ENCODE measurements around the gene MEF2C. TPM values are rescaled to one million over a fixed set of nuclear protein-coding genes. Genes with fewer than 3 reads are reported as not detected.

The MEF2C gene
- total RNA-seq, 2 donors from 2014 or later = 7.3 to 26.9 TPM

- no peak for DNase-seq
- no peak for TF ChIP-seq CTCF (IDR thresholded peaks at IDR 0.05)
- intact Hi-C loops (cut with DNase I) = no loop called here
- Histone ChIP-seq H3K4me1 (no peaks in the 10 kb centered on the region), H3K36me3 (no peaks in the 10 kb centered on the region), H3K27me3 (peaks cover 88% of the 10 kb centered on the region), H3K9ac (ENCODE audit: low read depth in 2 of 2, low read length in 2 of 2) (no peak overlapping the region), H3K9me3 (no peaks in the 10 kb centered on the region), H3K4me3 (no peak overlapping the region), H3K27ac (no peak overlapping the region)
Observed at GRCh38 chr5:88676637-88677375, 206.2 kb downstream of the MEF2C start.

GRCh38 chr5:88675708-88676636 lies 207.0 kb downstream of the MEF2C start:
- TF ChIP-seq CTCF (IDR thresholded peaks at IDR 0.05) = no peak
- Histone ChIP-seq H3K27me3 (peaks cover 88% of the 10 kb centered on the region), H3K27ac (no peak overlapping the region), H3K9me3 (no peaks in the 10 kb centered on the region), H3K4me3 (peak overlapping the region; percentile 43), H3K4me1 (no peaks in the 10 kb centered on the region), H3K36me3 (no peaks in the 10 kb centered on the region), H3K9ac (ENCODE audit: low read depth in 2 of 2, low read length in 2 of 2) (peak overlapping the region; percentile 40 to 46)
- intact Hi-C loops (cut with DNase I) = no loop called here
- DNase-seq = peak; percentile 53

GRCh38 chr5:88675168-88675707 lies 207.7 kb downstream of the MEF2C start:
- Histone ChIP-seq H3K9ac (ENCODE audit: low read depth in 2 of 2, low read length in 2 of 2) (peak overlapping the region; percentile 40 to 46), H3K27ac (no peak overlapping the region), H3K4me1 (no peaks in the 10 kb centered on the region), H3K36me3 (no peaks in the 10 kb centered on the region), H3K27me3 (peaks cover 90% of the 10 kb centered on the region), H3K9me3 (no peaks in the 10 kb centered on the region), H3K4me3 (peak overlapping the region; percentile 43)
- no peak for DNase-seq
- intact Hi-C loops (cut with DNase I) = no loop called here
- no peak for TF ChIP-seq CTCF (IDR thresholded peaks at IDR 0.05)

GRCh38 chr5:88674356-88675167 lies 208.4 kb downstream of the MEF2C start:
- Histone ChIP-seq H3K9ac (ENCODE audit: low read depth in 2 of 2, low read length in 2 of 2) (peak overlapping the region in 1 of 2 donors; percentile 19), H3K4me3 (peak overlapping the region; percentile 39), H3K27ac (no peak overlapping the region), H3K9me3 (no peaks in the 10 kb centered on the region), H3K4me1 (no peaks in the 10 kb centered on the region), H3K36me3 (no peaks in the 10 kb centered on the region), H3K27me3 (peaks cover 90% of the 10 kb centered on the region)
- no peak for TF ChIP-seq CTCF (IDR thresholded peaks at IDR 0.05)
- no peak for DNase-seq
- intact Hi-C loops (cut with DNase I) = no loop called here
